ENCODE results near the gene RBM6. TPM values are rescaled to one million over a fixed set of nuclear protein-coding genes. Genes with fewer than 3 reads are reported as not detected.

The RBM6 gene
- polyA plus RNA-seq, 3 donors, result 11.3 to 137 (median 17.8) TPM

- Mint-ChIP-seq H3K4me1 (peaks cover 20% of the 10 kb centered on the region), H3K27ac (no peak overlapping the region), H3K36me3 (peaks cover 31 to 36% of the 10 kb centered on the region in 2 donors), H3K4me3 (no peak overlapping the region), H3K27me3 (ENCODE audit: low read depth in 3 of 3) (peaks cover 0 to 5% (median 0%) of the 10 kb centered on the region in 3 donors), H3K9me3 (peaks cover 0 to 3% (median 0%) of the 10 kb centered on the region in 7 donors)
- Histone ChIP-seq H4K20me1 (ENCODE audit: insufficient read depth, low read length) (no peaks in the 10 kb centered on the region), H3K27me3 (ENCODE audit: control insufficient read depth in 2 of 2, insufficient read depth in 2 of 2, low read length in 2 of 2) (no peaks in the 10 kb centered on the region), H3K4me1 (ENCODE audit: control insufficient read depth in 1 of 2, insufficient read depth in 2 of 2, low read length in 2 of 2) (peaks cover 12% of the 10 kb centered on the region in 2 donors), H3K27ac (ENCODE audit: low read depth in 1 of 2, low read length in 2 of 2) (no peak overlapping the region), H3K4me2 (replicated peaks; ENCODE audit: extremely low read depth, low read length, poor library complexity, severe bottlenecking) (no peak overlapping the region), H3K4me3 (replicated peaks in 1 of 3; ENCODE audit: low read depth in 2 of 3, low read length in 3 of 3) (no peak overlapping the region), H3K79me2 (ENCODE audit: insufficient read depth, low read length) (no peaks in the 10 kb centered on the region), H3K9ac (ENCODE audit: insufficient read depth, low read length, poor library complexity, severe bottlenecking) (no peak overlapping the region), H2AFZ (ENCODE audit: insufficient read depth, low read depth, low read length, poor library complexity, severe bottlenecking) (no peak overlapping the region), H3K36me3 (replicated peaks in 1 of 2; ENCODE audit: control insufficient read depth in 1 of 2, insufficient read depth in 2 of 2, low read length in 2 of 2) (peaks cover 14 to 39% of the 10 kb centered on the region in 2 donors), H3K9me3 (replicated peaks in 1 of 2; ENCODE audit: control insufficient read depth in 1 of 2, insufficient read depth in 1 of 2, low read length in 2 of 2) (no peaks in the 10 kb centered on the region)
- intact Hi-C loops (cut with micrococcal nuclease), result no loop called here
- DNase-seq, result no peak
- 93% methylated on average over 41 of the region's 48 CpGs for WGBS (ENCODE audit: insufficient coverage)
- TF ChIP-seq, protein P1, sequence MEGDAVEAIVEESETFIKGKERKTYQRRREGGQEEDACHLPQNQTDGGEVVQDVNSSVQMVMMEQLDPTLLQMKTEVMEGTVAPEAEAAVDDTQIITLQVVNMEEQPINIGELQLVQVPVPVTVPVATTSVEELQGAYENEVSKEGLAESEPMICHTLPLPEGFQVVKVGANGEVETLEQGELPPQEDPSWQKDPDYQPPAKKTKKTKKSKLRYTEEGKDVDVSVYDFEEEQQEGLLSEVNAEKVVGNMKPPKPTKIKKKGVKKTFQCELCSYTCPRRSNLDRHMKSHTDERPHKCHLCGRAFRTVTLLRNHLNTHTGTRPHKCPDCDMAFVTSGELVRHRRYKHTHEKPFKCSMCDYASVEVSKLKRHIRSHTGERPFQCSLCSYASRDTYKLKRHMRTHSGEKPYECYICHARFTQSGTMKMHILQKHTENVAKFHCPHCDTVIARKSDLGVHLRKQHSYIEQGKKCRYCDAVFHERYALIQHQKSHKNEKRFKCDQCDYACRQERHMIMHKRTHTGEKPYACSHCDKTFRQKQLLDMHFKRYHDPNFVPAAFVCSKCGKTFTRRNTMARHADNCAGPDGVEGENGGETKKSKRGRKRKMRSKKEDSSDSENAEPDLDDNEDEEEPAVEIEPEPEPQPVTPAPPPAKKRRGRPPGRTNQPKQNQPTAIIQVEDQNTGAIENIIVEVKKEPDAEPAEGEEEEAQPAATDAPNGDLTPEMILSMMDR (IDR thresholded peaks at IDR 0.05), result no peak
Measured at GRCh38 chr3:49910409-49911123, 29.4 kb upstream of the RBM6 start.

- Mint-ChIP-seq H3K27me3 (ENCODE audit: low read depth in 3 of 3) (peaks cover 0 to 5% (median 0%) of the 10 kb centered on the region in 3 donors), H3K27ac (no peak overlapping the region), H3K9me3 (peaks cover 0 to 3% (median 0%) of the 10 kb centered on the region in 7 donors), H3K4me1 (peaks cover 15% of the 10 kb centered on the region), H3K4me3 (no peak overlapping the region), H3K36me3 (peaks cover 31 to 36% of the 10 kb centered on the region in 2 donors)
- WGBS (ENCODE audit: insufficient coverage), result no CpG with 5 or more reads among the region's 2 CpGs
- Histone ChIP-seq H3K9me3 (replicated peaks in 1 of 2; ENCODE audit: control insufficient read depth in 1 of 2, insufficient read depth in 1 of 2, low read length in 2 of 2) (no peaks in the 10 kb centered on the region), H3K79me2 (ENCODE audit: insufficient read depth, low read length) (no peaks in the 10 kb centered on the region), H3K36me3 (replicated peaks in 1 of 2; ENCODE audit: control insufficient read depth in 1 of 2, insufficient read depth in 2 of 2, low read length in 2 of 2) (peaks cover 14 to 39% of the 10 kb centered on the region in 2 donors), H3K9ac (ENCODE audit: insufficient read depth, low read length, poor library complexity, severe bottlenecking) (no peak overlapping the region), H3K4me3 (replicated peaks in 1 of 3; ENCODE audit: low read depth in 2 of 3, low read length in 3 of 3) (no peak overlapping the region), H3K4me2 (replicated peaks; ENCODE audit: extremely low read depth, low read length, poor library complexity, severe bottlenecking) (no peak overlapping the region), H4K20me1 (ENCODE audit: insufficient read depth, low read length) (no peaks in the 10 kb centered on the region), H2AFZ (ENCODE audit: insufficient read depth, low read depth, low read length, poor library complexity, severe bottlenecking) (no peak overlapping the region), H3K4me1 (ENCODE audit: control insufficient read depth in 1 of 2, insufficient read depth in 2 of 2, low read length in 2 of 2) (peaks cover 7% of the 10 kb centered on the region in 2 donors), H3K27me3 (ENCODE audit: control insufficient read depth in 2 of 2, insufficient read depth in 2 of 2, low read length in 2 of 2) (no peaks in the 10 kb centered on the region), H3K27ac (ENCODE audit: low read depth in 1 of 2, low read length in 2 of 2) (no peak overlapping the region)
- intact Hi-C loops (cut with micrococcal nuclease), result no loop called here
- no peak for DNase-seq
- TF ChIP-seq, protein P1 (IDR thresholded peaks at IDR 0.05), result no peak
Measured at GRCh38 chr3:49911124-49911420, 28.9 kb upstream of the RBM6 start.
